Measurements from ENCODE around the gene LEFTY2.
"Not testable (repeated sequence)": the region's sequence is repeated elsewhere in the genome, so short reads cannot be mapped to it uniquely, and the experiment has no call there.

Gene LEFTY2

DNA sequence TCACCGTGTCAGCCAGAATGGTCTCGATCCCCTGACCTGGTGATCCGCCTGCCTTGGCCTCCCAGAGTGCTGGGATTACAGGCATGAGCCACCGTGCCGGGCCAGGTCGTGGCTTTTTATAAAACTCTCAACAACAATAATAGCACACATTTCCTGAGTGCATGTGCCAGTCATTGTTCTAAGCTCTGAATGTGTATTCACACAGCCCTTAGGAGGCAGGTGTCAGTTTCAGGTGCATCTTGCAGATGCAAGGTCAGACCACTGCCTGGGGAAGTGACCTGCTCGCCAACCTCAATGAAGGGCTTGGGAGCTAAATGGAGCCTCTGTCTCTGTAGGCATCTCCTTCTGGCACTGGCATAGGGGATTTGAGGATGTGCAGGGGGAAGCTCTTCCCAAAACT is 1.6 kb upstream of the LEFTY2 start:
- DNase-seq (ENCODE audit: low read depth): peak; percentile 88
- TF ChIP-seq, protein P1, sequence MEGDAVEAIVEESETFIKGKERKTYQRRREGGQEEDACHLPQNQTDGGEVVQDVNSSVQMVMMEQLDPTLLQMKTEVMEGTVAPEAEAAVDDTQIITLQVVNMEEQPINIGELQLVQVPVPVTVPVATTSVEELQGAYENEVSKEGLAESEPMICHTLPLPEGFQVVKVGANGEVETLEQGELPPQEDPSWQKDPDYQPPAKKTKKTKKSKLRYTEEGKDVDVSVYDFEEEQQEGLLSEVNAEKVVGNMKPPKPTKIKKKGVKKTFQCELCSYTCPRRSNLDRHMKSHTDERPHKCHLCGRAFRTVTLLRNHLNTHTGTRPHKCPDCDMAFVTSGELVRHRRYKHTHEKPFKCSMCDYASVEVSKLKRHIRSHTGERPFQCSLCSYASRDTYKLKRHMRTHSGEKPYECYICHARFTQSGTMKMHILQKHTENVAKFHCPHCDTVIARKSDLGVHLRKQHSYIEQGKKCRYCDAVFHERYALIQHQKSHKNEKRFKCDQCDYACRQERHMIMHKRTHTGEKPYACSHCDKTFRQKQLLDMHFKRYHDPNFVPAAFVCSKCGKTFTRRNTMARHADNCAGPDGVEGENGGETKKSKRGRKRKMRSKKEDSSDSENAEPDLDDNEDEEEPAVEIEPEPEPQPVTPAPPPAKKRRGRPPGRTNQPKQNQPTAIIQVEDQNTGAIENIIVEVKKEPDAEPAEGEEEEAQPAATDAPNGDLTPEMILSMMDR (IDR thresholded peaks at IDR 0.05; ENCODE audit: insufficient read depth, low read depth, low read length, missing control alignments): no peak
- H3K4me3 ChIP-seq (ENCODE audit: low read depth, low read length): no peak overlapping the region

DNA sequence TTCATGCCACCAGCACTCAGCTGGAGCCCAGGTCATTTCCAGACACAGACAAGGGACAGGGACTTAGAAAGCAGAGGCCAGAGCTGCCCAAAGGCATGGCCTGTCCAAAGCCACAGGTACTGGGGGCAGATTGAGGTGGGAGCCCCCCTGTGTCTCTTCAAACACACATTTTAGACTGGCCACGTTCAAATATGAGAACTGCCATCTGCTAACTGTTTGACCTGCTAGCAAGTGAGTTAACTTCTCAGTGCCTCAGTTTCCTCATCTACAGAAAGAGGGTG is 862 bp upstream of the LEFTY2 start:
- no peak overlapping the region for H3K4me3 ChIP-seq (ENCODE audit: low read depth, low read length)
- no peak for DNase-seq (ENCODE audit: low read depth)
- TF ChIP-seq, protein P1 (IDR thresholded peaks at IDR 0.05; ENCODE audit: insufficient read depth, low read depth, low read length, missing control alignments): no peak

DNA sequence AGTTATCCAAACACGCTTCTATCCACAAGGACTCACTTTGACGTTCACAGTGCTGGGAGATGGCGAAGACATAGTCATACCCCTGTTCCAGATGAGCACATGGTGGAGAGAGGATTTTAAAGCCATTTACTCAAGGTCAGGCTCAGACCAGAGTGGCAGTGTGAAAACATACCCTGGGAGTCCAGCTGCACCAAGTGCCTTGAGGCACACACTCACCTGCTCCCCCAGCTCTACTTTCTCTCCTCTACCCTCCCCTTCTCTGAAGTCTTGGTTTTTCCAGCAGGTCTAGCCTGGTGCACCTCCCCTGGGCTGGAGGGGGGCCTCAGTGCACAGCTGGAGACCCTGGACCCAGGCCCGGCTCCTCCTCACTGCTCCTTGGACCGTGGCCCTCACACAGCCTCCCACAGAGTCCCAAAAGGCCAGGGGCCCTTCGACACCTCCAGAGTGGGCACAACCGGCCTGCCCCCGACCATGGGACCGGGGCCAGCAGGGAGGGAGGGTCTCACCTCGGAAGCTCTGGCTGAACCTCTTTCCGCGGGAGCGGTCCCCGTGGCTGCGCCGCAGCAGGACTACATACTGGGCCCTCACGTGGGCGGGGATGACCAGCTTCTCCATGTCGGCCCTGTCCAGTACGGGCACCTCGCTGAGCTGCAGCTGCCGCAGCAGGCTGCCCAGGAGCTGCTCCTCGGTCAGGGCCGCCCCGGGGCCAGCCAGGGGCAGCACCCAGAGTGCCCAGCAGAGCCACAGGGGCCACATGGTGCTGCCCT is 452 bp downstream of the LEFTY2 start:
- no peak for DNase-seq (ENCODE audit: low read depth)
- H3K4me3 ChIP-seq (ENCODE audit: low read depth, low read length): no peak overlapping the region
- TF ChIP-seq, protein P1 (IDR thresholded peaks at IDR 0.05; ENCODE audit: insufficient read depth, low read depth, low read length, missing control alignments): no peak

DNA sequence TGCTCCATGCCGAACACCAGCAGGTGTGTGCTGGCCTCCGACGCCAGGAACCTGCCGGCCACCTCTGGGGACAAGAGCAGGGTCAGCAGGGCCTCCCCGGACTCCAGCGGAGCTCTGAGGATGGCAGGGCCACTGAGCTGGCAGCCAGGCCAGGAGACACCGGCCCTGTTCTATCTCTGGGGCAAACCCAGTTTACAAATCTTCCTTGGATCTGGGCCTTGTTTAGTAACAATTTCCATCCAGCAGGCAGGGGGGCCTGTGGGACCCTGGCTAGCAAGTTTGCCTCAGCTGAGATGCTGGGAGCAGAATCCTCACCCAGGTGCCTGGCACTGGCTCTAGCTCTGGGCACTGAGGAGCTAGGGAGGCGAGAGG is 1.1 kb downstream of the LEFTY2 start:
- H3K4me3 ChIP-seq (ENCODE audit: low read depth, low read length); DNase-seq (ENCODE audit: low read depth): not testable (repeated sequence)

DNA sequence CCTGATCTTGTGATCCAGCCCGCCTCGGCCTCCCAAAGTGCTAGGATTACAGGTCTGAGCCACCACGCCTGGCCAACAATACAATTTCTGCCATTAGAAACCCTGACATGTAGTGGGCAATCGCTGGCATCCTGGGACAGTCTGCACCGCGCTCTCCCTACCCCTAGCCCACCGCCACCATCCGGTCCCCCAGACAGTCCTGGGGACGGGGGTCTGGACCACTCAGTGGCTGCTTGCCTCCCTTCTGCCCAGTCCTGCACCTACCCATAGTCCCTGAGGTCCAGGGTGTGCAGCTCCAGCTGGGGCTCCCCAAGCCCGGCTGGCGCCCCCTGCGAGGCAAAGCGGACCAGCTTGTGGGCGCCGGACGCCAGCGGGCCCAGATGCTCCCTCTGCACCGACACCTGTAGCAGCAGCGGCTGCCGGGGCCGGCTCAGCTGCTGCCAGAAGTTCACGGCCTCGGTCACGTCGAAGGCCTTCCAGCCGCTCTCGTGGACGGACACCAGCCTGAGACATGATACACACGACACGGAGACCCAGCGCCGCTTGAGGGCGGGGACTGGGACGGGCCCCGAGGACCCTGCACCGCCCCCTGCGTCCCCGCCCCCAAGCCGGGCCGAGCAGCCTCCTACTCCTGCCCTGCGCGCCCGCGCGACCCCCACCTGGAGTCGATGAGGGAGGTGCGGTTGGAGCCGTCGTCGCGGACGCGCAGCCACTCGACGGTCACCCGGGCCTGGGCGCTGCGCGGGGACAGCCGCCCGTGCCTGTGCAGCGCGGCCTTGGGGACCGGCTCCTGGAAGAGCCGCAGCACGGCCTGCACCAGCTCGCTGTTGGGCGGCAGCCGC is 1.7 kb downstream of the LEFTY2 start:
- H3K4me3 ChIP-seq (ENCODE audit: low read depth, low read length); DNase-seq (ENCODE audit: low read depth): not testable (repeated sequence)

DNA sequence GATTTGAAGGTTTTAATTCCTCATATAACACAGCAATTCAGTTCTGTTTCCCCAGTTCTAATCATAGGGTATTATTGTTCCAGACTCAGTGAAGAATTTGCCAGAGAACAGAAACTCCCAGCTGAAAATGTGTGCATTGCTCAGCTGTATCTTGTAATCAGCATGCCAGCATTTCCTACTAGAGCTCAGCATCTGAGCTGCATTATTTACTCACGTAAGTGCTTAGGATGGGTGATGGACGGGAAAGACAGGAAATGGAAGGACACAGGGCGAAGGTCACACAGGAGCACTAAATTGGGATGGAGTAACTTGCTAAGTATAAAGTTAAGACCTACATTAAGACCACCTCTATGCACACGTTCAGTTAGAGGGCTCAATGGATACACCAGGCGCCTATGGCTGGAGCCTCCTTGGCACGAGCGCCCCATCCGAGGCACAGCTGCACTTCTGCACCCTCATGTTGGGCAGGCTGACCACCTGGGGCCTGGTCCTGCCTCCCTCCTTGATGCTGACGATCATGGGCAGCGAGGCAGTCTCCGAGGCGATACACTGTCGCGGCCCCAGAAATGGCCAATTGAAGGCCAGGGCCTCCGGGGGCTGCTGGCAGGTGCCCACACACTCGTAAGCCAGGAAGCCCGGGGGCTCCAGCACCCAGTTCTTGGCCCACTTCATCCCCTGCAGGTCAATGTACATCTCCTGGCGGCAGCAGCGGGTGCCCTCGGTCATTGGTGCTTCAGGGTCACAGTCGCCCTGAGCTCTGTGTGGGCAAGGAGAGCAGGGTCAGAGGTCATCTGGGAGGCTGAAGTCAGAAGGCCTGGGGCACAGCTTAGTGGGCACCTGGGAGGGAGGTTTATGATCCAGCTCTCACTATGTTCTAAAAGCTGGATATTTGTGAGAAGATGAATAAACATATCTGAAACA is 3.7 kb downstream of the LEFTY2 start:
- no peak overlapping the region for H3K4me3 ChIP-seq (ENCODE audit: low read depth, low read length)
- DNase-seq (ENCODE audit: low read depth): no peak
- TF ChIP-seq, protein P1 (IDR thresholded peaks at IDR 0.05; ENCODE audit: insufficient read depth, low read depth, low read length, missing control alignments): no peak

DNA sequence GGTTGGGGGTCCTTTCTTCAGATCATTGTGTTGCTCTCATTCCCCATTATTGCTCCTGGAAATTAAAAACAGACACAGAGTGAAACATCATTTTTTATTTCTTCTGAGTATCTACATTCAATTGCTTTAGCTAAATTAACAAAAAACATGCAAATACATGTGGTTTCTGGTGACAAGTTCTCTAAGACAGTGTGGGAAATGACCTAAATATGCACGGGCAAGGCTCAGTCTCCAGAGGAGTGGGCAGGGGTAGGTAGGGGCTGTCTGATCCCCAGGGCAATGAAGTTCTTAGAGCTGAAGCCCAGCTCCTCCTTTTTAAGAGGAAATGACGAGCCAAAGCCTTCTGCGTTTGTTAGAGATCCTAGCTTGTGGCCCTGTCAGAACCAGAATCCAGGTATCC is 4.5 kb downstream of the LEFTY2 start:
- no peak overlapping the region for H3K4me3 ChIP-seq (ENCODE audit: low read depth, low read length)
- TF ChIP-seq, protein P1 (IDR thresholded peaks at IDR 0.05; ENCODE audit: insufficient read depth, low read depth, low read length, missing control alignments): no peak
- no peak for DNase-seq (ENCODE audit: low read depth)

DNA sequence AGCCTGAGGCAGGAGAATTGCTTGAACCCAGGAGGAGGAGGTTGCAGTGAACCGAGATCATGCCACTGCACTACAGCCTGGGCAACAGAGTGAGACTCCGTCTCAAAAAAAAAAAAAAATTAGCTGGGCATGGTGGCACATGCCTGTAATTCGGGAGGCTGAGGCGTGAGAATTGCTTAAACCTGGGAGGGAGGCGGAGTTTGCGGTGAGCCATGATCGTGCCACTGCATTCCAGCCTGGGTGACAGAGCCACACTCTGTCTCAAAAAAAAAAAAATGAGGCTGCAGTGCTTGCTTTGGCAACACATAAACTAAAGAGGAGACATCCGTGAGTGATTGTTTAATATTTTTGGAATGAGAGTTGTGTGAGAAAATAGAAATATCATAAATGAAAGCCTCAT is 4.9 kb downstream of the LEFTY2 start:
- H3K4me3 ChIP-seq (ENCODE audit: low read depth, low read length): not testable (repeated sequence)

More for the DNA sequence above, 4.9 kb downstream of the LEFTY2 start:
- not testable (repeated sequence) for DNase-seq (ENCODE audit: low read depth)
